Activated B cell treated with CpG ODN at 0.5 μM for 24 hours (primary cell): ENCODE data around the gene ACOT11. TPM values are rescaled to one million over a fixed set of nuclear protein-coding genes. Genes with fewer than 3 reads are reported as not detected.

Experiments used
- ATAC-seq: fragments of 200-7000 bp; cut with Tn5 transposase; one replicate; pipeline ENCODE4 v1.10.0; 2021; ENCODE audit warnings: low read depth, mild to moderate bottlenecking, moderate library complexity
- CTCF ChIA-PET: fragments of 350-600 bp; sonication (Branson Sonifier 250); formaldehyde crosslinking; loops from one replicate; lab custom pipeline; 2021; ENCODE audit warnings: antibody characterized with exemption; lab: Charles Lee
- POLR2A ChIA-PET: fragments of 350-600 bp; sonication (Branson Sonifier 250); formaldehyde crosslinking; loops from one replicate; lab custom pipeline; 2021; ENCODE audit warnings: antibody characterized with exemption; lab: Charles Lee
- DNase-seq: peaks from one replicate; pipeline ENCODE4 v3.0.0; 2022
- H3K27ac Mint-ChIP-seq: one replicate; pipeline ENCODE4 v1.8.0; 2020; ENCODE audit warnings: mixed read lengths
- H3K27me3 Mint-ChIP-seq: one replicate; pipeline ENCODE4 v1.8.0; 2021; ENCODE audit warnings: mixed read lengths
- H3K36me3 Mint-ChIP-seq: one replicate; pipeline ENCODE4 v1.8.0; 2021; ENCODE audit warnings: low read depth, mixed read lengths
- H3K4me1 Mint-ChIP-seq: one replicate; pipeline ENCODE4 v1.8.0; 2021; ENCODE audit warnings: mixed read lengths
- H3K4me3 Mint-ChIP-seq: one replicate; pipeline ENCODE4 v1.8.0; 2020; ENCODE audit warnings: mild to moderate bottlenecking, mixed read lengths
- H3K9me3 Mint-ChIP-seq: one replicate; pipeline ENCODE4 v1.8.0; 2020; ENCODE audit warnings: mixed read lengths
- intact Hi-C: fragments of 100-400 bp; cut with micrococcal nuclease; formaldehyde crosslinking; loops from one replicate; pipeline ENCODE4 v1.15.1; 2024
- total RNA-seq: library from RNA; stranded (reverse); gene quantifications from 2 replicates; pipeline ENCODE4 v1.2.3, GENCODE V29; 2022
- TF ChIP-seq, protein P1 (sequence below): fragments of 200-600 bp; IDR thresholded peaks from one replicate; pipeline ENCODE4 v1.8.0; 2022; ENCODE audit warnings: antibody characterized with exemption, mild to moderate bottlenecking

Gene ACOT11
- total RNA-seq, 1 donor from 2014 or later = 0.16 TPM

DNA sequence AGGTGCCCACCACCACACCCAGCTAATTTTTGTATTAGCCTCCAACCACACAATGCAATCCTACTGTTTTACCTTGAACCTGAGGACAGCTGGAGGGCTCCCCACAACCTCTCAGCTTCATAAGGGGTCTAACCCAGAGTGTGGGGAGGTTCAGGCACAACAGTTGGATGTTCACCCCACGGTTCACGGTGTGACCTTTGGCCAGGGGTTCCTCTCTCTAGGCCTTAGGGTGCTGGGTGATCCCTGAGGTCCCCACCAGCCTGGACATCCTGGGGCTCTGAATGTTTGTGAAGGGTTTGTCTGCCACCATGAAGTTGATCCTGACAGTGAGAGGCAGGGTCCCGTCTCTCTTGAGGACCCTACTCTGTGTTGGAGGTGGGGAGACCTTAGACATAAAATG, 3.9 kb downstream of the ACOT11 start:
- no peak for DNase-seq
- H3K4me3 Mint-ChIP-seq = no peak overlapping the region
- no peak overlapping the region for H3K27ac Mint-ChIP-seq
- TF ChIP-seq, protein P1, sequence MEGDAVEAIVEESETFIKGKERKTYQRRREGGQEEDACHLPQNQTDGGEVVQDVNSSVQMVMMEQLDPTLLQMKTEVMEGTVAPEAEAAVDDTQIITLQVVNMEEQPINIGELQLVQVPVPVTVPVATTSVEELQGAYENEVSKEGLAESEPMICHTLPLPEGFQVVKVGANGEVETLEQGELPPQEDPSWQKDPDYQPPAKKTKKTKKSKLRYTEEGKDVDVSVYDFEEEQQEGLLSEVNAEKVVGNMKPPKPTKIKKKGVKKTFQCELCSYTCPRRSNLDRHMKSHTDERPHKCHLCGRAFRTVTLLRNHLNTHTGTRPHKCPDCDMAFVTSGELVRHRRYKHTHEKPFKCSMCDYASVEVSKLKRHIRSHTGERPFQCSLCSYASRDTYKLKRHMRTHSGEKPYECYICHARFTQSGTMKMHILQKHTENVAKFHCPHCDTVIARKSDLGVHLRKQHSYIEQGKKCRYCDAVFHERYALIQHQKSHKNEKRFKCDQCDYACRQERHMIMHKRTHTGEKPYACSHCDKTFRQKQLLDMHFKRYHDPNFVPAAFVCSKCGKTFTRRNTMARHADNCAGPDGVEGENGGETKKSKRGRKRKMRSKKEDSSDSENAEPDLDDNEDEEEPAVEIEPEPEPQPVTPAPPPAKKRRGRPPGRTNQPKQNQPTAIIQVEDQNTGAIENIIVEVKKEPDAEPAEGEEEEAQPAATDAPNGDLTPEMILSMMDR = no peak
- H3K27me3 Mint-ChIP-seq = peaks cover 5% of the 10 kb centered on the region
- no peaks in the 10 kb centered on the region for H3K36me3 Mint-ChIP-seq
- peaks cover 7% of the 10 kb centered on the region for H3K9me3 Mint-ChIP-seq
- intact Hi-C loops = no loop called here
- no peaks in the 10 kb centered on the region for H3K4me1 Mint-ChIP-seq
- ChIA-PET CTCF (no interaction called here), POLR2A (no interaction called here)
- no peak for ATAC-seq

DNA sequence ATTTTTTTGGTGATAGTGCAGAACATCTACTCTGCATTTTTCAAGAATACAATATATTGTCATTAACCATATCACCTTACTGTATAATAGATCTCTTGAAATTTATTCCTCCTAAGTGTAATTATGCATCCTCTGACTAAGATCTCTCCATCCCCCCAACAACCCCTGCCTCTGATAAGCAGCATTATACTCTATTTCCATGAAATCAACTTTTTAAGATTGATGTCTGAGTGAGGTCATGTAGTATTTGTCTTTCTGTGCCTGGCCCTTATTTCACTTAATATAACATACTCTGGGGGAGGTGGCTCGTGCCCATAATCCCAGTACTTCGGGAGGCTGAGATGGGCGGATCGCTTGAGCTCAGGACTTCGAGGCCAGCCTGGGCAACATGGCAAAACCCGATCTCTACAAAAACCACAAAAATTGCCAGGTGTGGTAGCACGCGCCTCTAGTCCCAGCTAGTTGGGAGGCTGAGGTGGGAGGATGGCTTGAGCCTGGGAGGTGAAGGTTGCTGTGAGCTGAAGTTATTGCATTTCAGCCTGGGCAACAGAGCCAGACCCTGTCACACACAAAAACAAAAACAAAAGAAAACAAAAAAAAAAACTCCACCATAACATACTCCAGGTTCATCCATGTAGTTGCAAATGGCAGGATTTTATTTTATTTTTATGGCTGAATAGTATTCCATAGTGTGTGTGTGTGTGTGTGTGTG, 5.7 kb downstream of the ACOT11 start:
- intact Hi-C loops = no loop called here
- ATAC-seq (no peak), DNase-seq (no peak)
- TF ChIP-seq, protein P1 = no peak
- H3K36me3 Mint-ChIP-seq = no peaks in the 10 kb centered on the region
- H3K27me3 Mint-ChIP-seq = peaks cover 11% of the 10 kb centered on the region
- H3K9me3 Mint-ChIP-seq = peaks cover 7% of the 10 kb centered on the region
- no peak overlapping the region for H3K4me3 Mint-ChIP-seq
- H3K27ac Mint-ChIP-seq = no peak overlapping the region
- POLR2A ChIA-PET = no interaction called here
- CTCF ChIA-PET = no interaction called here
- no peaks in the 10 kb centered on the region for H3K4me1 Mint-ChIP-seq

DNA sequence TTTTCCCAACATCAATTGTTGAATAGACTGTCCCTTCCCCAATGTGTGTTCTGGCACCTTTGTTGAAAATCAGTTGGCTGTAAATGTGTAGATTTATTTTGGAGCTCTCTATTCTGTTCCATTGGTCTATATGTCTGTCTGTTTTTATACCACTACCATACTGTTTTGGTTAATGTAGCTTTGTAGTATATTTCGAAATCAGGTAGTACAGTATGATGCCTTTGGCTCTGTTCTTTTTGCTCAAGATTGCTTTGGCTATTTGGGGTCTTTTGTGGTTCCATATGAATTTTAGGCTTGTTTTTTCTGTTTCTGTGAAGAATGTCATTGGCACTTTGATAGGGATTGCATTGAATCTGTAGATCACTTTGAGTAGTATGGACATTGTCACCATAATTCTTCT, 8.1 kb downstream of the ACOT11 start:
- ChIA-PET CTCF (no interaction called here), POLR2A (no interaction called here)
- Mint-ChIP-seq H3K4me3 (no peak overlapping the region), H3K27me3 (peaks cover 11% of the 10 kb centered on the region), H3K4me1 (no peaks in the 10 kb centered on the region), H3K36me3 (no peaks in the 10 kb centered on the region), H3K9me3 (peaks cover 7% of the 10 kb centered on the region), H3K27ac (no peak overlapping the region)
- DNase-seq = no peak
- intact Hi-C loops = no loop called here
- ATAC-seq = no peak
- TF ChIP-seq, protein P1 = no peak

DNA sequence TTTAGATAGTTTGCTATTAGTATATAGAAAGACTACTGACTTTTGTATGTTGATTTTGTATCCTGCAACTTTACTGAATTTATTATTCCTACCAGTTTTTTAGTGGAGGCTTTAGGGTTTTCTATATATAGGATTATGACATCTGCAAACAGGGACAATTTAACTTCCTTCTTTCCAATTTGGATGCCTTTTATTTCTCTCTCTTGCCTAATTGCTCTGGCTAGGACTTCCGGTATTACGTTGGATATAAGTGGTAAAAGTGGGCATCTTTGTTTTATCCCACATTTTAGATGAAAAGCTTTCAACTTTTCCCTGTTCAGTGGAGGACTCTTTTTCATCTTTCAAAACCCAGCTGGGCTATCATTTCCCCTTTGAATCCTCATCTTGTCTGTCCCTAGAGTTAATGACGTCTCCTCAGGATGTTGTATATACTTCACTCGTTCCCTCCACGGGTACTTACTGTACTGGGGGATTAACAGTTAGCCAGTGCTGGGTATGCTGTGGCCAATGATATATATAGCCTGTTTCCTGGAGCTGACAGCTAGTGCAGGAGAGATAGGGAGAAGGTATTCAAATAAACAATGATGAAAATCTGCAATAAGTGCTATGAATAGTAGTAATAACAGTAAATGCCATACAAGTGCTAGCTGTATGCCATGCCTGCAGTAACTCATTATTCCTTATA, 9.8 kb downstream of the ACOT11 start:
- DNase-seq (no peak), ATAC-seq (no peak)
- TF ChIP-seq, protein P1 = no peak
- intact Hi-C loops = no loop called here
- H3K4me1 Mint-ChIP-seq = no peaks in the 10 kb centered on the region
- CTCF ChIA-PET = no interaction called here
- H3K4me3 Mint-ChIP-seq = no peak overlapping the region
- H3K9me3 Mint-ChIP-seq = peaks cover 7% of the 10 kb centered on the region
- POLR2A ChIA-PET = no interaction called here
- no peak overlapping the region for H3K27ac Mint-ChIP-seq
- peaks cover 11% of the 10 kb centered on the region for H3K27me3 Mint-ChIP-seq
- no peaks in the 10 kb centered on the region for H3K36me3 Mint-ChIP-seq

DNA sequence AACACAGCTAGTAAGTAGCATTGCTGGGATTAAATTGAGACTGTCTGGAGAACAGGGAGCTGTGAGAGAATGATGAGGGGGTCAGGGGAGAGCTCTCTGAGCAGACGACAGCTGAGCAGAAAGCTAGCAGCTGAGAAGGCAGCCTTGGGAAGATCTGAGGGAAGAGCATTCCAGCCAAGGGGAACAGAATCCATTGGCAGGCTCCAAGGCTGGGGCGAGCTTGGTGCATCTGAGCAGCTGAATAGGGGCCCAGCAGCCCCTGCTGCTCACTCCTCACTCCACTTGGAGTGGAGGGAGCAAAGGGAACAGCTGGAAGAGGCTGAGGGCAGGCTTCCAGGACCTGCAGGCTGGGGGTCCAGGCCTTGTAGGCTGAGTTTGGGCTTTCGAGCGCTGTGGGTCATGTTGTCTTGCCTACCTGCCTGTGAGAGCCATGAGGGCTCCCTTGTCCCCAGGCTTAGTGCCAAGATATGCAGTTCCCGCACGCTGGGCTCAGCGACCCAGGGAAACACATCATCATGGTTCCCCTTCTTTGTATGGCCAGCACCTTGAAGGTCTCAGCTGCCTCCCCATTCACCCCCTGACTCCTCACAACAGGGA, 10.5 kb downstream of the ACOT11 start:
- H3K4me3 Mint-ChIP-seq = no peak overlapping the region
- H3K27ac Mint-ChIP-seq = no peak overlapping the region
- intact Hi-C loops = no loop called here
- ChIA-PET CTCF (no interaction called here), POLR2A (no interaction called here)
- no peaks in the 10 kb centered on the region for H3K36me3 Mint-ChIP-seq
- peaks cover 7% of the 10 kb centered on the region for H3K9me3 Mint-ChIP-seq
- peaks cover 11% of the 10 kb centered on the region for H3K27me3 Mint-ChIP-seq
- ATAC-seq (no peak), DNase-seq (no peak)
- H3K4me1 Mint-ChIP-seq = no peaks in the 10 kb centered on the region
- TF ChIP-seq, protein P1 = no peak
